ENCODE results near the gene MIGA2.
"Not testable (repeated sequence)": the region's sequence is repeated elsewhere in the genome, so short reads cannot be mapped to it uniquely, and the experiment has no call there.

The MIGA2 gene

DNA sequence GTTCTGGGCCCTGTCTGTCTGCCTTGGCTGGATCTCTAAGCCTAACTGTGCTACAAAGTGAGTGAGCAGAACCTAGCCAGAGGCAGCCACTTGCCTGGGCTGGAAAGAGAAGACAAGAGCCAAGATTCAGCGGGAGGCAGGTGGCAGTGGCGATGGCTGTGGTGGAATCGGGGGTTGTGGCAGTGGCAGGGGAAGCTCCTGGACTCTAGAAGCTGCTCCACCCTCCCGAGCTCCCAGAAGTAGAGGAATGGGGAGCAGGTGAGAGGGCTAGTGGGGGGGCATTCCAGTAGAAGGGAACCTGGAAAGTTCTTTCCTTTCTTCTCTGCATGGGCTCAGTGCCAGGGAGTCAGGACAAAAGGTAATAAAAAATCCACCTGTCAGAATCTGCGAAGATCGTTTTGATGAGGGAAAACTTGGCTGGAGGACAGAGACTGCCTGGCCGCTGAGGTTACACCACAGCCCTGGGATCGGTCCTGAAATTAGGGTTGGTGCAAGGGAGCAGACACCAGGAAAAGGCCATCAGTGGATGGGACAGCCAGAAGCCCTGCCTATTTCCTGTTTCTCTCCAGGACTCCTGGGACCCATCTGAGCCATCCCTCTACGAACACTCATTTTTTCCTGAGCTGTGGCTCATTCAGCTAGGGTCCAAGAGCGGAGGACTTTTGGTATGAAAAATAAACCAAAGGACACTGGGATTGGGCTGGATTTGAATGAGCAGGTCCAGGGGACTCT, 72.5 kb downstream of the MIGA2 start:
- Histone ChIP-seq H3K27ac (ENCODE audit: low read length) (no peak overlapping the region), H3K36me3 (ENCODE audit: control insufficient read depth, insufficient read depth, low read length) (no peaks in the 10 kb centered on the region)
- WGBS (ENCODE audit: insufficient coverage, insufficient read length), result no CpG with 5 or more reads among the region's 10 CpGs

GRCh38 chr9:129109537-129109903, 73.1 kb downstream of the MIGA2 start:
- DNase-seq (ENCODE audit: low read depth, low spot score), result no peak
- Histone ChIP-seq H3K27me3 (ENCODE audit: control insufficient read depth, insufficient read depth, low read length) (no peaks in the 10 kb centered on the region; the same call in 1 of the 2 replicates), H3K4me3 (ENCODE audit: low read length) (no peak overlapping the region), H3K36me3 (ENCODE audit: control insufficient read depth, insufficient read depth, low read length) (no peaks in the 10 kb centered on the region), H3K9me3 (ENCODE audit: control insufficient read depth, insufficient read depth, low read length) (no peaks in the 10 kb centered on the region), H3K27ac (ENCODE audit: low read length) (no peak overlapping the region), H3K4me1 (ENCODE audit: control insufficient read depth, insufficient read depth, low read length) (no peaks in the 10 kb centered on the region)
- no CpG with 5 or more reads among the region's 7 CpGs for WGBS (ENCODE audit: insufficient coverage, insufficient read length)

More for the DNA sequence above, 72.5 kb downstream of the MIGA2 start:
- DNase-seq (ENCODE audit: low read depth, low spot score), result no peak
- H3K9me3 ChIP-seq (ENCODE audit: control insufficient read depth, insufficient read depth, low read length), result no peaks in the 10 kb centered on the region
- no peaks in the 10 kb centered on the region for H3K4me1 ChIP-seq (ENCODE audit: control insufficient read depth, insufficient read depth, low read length)
- H3K4me3 ChIP-seq (ENCODE audit: low read length), result no peak overlapping the region
- no peaks in the 10 kb centered on the region; the same call in 1 of the 2 replicates for H3K27me3 ChIP-seq (ENCODE audit: control insufficient read depth, insufficient read depth, low read length)

DNA sequence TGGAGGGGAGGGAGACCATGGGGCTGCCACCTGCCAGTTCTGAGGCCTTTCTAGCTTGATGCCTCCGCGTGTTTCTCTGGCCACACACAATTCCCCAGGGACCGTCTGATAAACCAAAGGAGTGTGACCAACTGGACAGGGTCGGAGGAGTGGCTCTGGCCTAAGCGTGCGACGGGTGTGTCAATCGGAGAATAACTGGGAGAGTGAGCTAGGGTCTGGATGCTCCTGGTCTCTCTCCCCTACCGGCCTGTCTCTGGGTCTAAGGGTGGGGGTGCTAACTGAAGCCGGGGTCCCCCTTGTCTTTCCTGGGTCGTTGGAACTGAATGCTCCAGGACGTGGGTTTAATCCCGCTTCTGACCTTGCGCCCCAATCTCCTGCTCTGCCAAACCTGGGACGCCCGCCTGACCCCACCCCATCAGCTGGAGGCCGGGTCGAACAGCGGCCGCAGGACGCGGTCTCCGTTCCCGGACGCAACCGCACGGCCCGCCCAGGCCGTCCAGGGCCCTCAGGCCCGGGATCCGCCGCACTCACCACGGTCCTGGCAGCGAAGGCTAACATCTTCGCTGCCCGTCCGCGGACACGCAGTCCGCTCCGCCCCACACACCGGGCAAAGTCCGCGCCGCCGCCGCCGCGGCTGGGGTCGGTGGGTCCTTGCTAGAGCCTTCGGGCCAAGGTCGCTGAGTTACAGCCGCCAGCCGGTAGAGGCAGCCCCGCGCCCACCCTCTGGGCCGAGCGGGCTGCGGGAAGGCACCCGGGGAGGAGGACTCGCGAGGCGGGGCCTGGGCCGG, 73.7 kb downstream of the MIGA2 start:
- no peaks in the 10 kb centered on the region for H3K4me1 ChIP-seq (ENCODE audit: control insufficient read depth, insufficient read depth, low read length)
- WGBS (ENCODE audit: insufficient coverage, insufficient read length), result no CpG with 5 or more reads among the region's 64 CpGs
- peak overlapping the region; percentile 59; the same call in 1 of the 2 replicates for H3K4me3 ChIP-seq (ENCODE audit: low read length)
- H3K36me3 ChIP-seq (ENCODE audit: control insufficient read depth, insufficient read depth, low read length), result no peaks in the 10 kb centered on the region
- no peak overlapping the region for H3K27ac ChIP-seq (ENCODE audit: low read length)
- no peaks in the 10 kb centered on the region; the same call in 1 of the 2 replicates for H3K27me3 ChIP-seq (ENCODE audit: control insufficient read depth, insufficient read depth, low read length)
- H3K9me3 ChIP-seq (ENCODE audit: control insufficient read depth, insufficient read depth, low read length), result no peaks in the 10 kb centered on the region
- DNase-seq (ENCODE audit: low read depth, low spot score), result no peak

- no CpG with 5 or more reads among the region's 77 CpGs for WGBS (ENCODE audit: insufficient coverage, insufficient read length)
- Histone ChIP-seq H3K4me3 (ENCODE audit: low read length) (peak within 1 kb of the TSS; percentile 81), H3K4me1 (ENCODE audit: control insufficient read depth, insufficient read depth, low read length) (no peaks in the 10 kb centered on the region), H3K36me3 (ENCODE audit: control insufficient read depth, insufficient read depth, low read length) (no peaks in the 10 kb centered on the region), H3K9me3 (ENCODE audit: control insufficient read depth, insufficient read depth, low read length) (no peaks in the 10 kb centered on the region), H3K27me3 (ENCODE audit: control insufficient read depth, insufficient read depth, low read length) (no peaks in the 10 kb centered on the region; the same call in 1 of the 2 replicates), H3K27ac (ENCODE audit: low read length) (no peak within 1 kb of the TSS)
- peak; percentile 66 for DNase-seq (ENCODE audit: low read depth, low spot score)
These were observed 74.5 kb downstream of the MIGA2 start, which contains the start of the genes CRAT and PTPA for GRCh38 chr9:129110740-129111527. TSS of gene CRAT (minus strand) at chr9:129110793. CDS start at chr9:129110509, 284 bp downstream. TSS of gene PTPA (plus strand) at chr9:129111415. CDS start at chr9:129111601, 186 bp downstream.

- no peaks in the 10 kb centered on the region for H3K36me3 ChIP-seq (ENCODE audit: control insufficient read depth, insufficient read depth, low read length)
- H3K27me3 ChIP-seq (ENCODE audit: control insufficient read depth, insufficient read depth, low read length), result no peaks in the 10 kb centered on the region; the same call in 1 of the 2 replicates
- no peaks in the 10 kb centered on the region for H3K9me3 ChIP-seq (ENCODE audit: control insufficient read depth, insufficient read depth, low read length)
- no CpG with 5 or more reads among the region's 37 CpGs for WGBS (ENCODE audit: insufficient coverage, insufficient read length)
- DNase-seq (ENCODE audit: low read depth, low spot score), result no peak
- no peaks in the 10 kb centered on the region for H3K4me1 ChIP-seq (ENCODE audit: control insufficient read depth, insufficient read depth, low read length)
- H3K27ac ChIP-seq (ENCODE audit: low read length), result no peak overlapping the region
- H3K4me3 ChIP-seq (ENCODE audit: low read length), result peak overlapping the region; percentile 81
These were observed 75.2 kb downstream of the MIGA2 start for GRCh38 chr9:129111528-129112151.

DNA sequence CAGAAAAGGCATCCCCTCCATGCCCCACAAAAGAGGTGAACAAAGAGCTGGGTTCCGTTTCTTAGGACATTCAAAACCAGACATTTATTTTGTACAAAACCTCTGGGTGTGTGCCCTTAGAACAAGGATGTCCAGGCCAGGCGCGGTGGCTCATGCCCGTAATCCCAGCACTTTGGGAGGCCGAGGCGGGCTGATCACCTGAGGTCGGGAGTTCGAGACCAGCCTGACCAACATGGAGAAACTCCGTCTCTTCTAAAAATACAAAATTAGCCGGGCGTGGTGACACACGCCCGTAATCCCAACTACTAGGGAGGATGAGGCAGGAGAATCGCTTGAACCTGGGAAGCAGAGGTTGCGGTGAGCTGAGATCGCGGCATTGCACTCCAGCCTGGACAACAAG, 76.1 kb downstream of the MIGA2 start:
- WGBS (ENCODE audit: insufficient coverage, insufficient read length), result no CpG with 5 or more reads among the region's 17 CpGs
- not testable (repeated sequence) for H3K36me3 ChIP-seq (ENCODE audit: control insufficient read depth, insufficient read depth, low read length); DNase-seq (ENCODE audit: low read depth, low spot score); H3K9me3 ChIP-seq (ENCODE audit: control insufficient read depth, insufficient read depth, low read length); H3K27ac ChIP-seq (ENCODE audit: low read length); H3K27me3 ChIP-seq (ENCODE audit: control insufficient read depth, insufficient read depth, low read length); H3K4me1 ChIP-seq (ENCODE audit: control insufficient read depth, insufficient read depth, low read length)
- peak overlapping the region; percentile 81; the same call in 1 of the 2 replicates for H3K4me3 ChIP-seq (ENCODE audit: low read length)

DNA sequence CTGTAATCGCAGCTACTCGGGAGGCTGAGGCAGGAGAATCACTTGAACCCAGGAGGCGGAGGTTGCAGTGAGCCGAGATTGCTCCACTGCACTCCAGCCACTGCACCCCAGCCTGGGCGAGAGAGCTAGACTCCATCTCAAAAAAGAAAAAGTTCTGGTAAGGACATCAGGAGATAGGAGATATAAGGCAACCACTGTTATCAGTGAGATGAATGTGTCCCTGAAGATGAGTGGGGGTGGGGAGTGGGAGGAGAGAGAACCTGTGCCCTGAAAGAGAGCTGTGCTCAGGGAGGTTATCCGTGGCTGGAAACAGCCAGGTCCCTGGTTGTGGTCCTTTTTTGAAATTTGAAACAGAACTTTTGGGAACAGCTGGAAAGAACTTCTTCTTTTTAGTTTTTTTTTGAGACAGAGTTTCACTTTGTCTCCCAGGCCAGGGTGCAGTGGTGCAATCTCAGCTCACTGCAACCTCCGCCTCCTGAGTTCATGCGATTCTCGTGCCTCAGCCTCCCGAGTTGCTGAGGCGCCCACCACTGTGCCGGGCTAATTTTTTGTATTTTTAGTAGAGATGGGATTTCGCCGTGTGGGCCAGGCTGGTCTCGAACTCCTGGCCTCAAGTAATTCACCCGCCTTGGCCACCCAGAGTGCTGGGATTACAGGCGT, 77.3 kb downstream of the MIGA2 start:
- H3K4me1 ChIP-seq (ENCODE audit: control insufficient read depth, insufficient read depth, low read length), result no peaks in the 10 kb centered on the region
- no peaks in the 10 kb centered on the region for H3K36me3 ChIP-seq (ENCODE audit: control insufficient read depth, insufficient read depth, low read length)
- DNase-seq (ENCODE audit: low read depth, low spot score), result no peak
- no CpG with 5 or more reads among the region's 17 CpGs for WGBS (ENCODE audit: insufficient coverage, insufficient read length)
- no peak overlapping the region for H3K27ac ChIP-seq (ENCODE audit: low read length)
- H3K9me3 ChIP-seq (ENCODE audit: control insufficient read depth, insufficient read depth, low read length), result no peaks in the 10 kb centered on the region
- no peak overlapping the region for H3K4me3 ChIP-seq (ENCODE audit: low read length)
- H3K27me3 ChIP-seq (ENCODE audit: control insufficient read depth, insufficient read depth, low read length), result no peaks in the 10 kb centered on the region; the same call in 1 of the 2 replicates

- no peaks in the 10 kb centered on the region for H3K9me3 ChIP-seq (ENCODE audit: control insufficient read depth, insufficient read depth, low read length)
- H3K4me1 ChIP-seq (ENCODE audit: control insufficient read depth, insufficient read depth, low read length), result no peaks in the 10 kb centered on the region
- WGBS (ENCODE audit: insufficient coverage, insufficient read length), result no CpG with 5 or more reads among the region's 4 CpGs
- no peak overlapping the region for H3K27ac ChIP-seq (ENCODE audit: low read length)
- H3K27me3 ChIP-seq (ENCODE audit: control insufficient read depth, insufficient read depth, low read length), result no peaks in the 10 kb centered on the region
- no peak overlapping the region for H3K4me3 ChIP-seq (ENCODE audit: low read length)
- H3K36me3 ChIP-seq (ENCODE audit: control insufficient read depth, insufficient read depth, low read length), result peaks cover 11% of the 10 kb centered on the region; the same call in 1 of the 2 replicates
- no peak for DNase-seq (ENCODE audit: low read depth, low spot score)
These were observed 82.4 kb downstream of the MIGA2 start for GRCh38 chr9:129118799-129119198.

DNA sequence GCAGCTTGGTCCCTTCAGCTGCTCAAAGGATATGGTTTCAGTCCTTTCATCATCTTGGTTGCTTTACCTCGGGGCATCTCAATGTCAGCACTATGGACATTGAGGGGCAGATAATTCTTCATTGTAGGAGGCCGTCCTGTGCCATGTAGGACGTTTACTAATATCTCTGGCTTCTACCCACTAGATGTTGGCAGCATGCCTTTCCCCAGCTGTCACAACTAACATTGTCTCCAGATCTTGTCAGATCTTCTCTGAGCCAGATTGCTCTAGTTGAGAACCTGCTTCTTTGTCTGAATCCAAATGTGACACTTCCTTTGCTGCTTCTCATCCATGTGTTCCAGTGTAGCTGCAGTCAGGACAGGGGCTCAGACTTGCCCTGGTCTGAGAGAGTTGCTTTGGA, 85.1 kb downstream of the MIGA2 start:
- DNase-seq (ENCODE audit: low read depth, low spot score), result no peak
- H3K27ac ChIP-seq (ENCODE audit: low read length), result no peak overlapping the region
- H3K27me3 ChIP-seq (ENCODE audit: control insufficient read depth, insufficient read depth, low read length), result no peaks in the 10 kb centered on the region
- H3K4me3 ChIP-seq (ENCODE audit: low read length), result no peak overlapping the region
- H3K9me3 ChIP-seq (ENCODE audit: control insufficient read depth, insufficient read depth, low read length), result no peaks in the 10 kb centered on the region
- WGBS (ENCODE audit: insufficient coverage, insufficient read length), result no CpG with 5 or more reads among the region's 3 CpGs
- peaks cover 11% of the 10 kb centered on the region; the same call in 1 of the 2 replicates for H3K36me3 ChIP-seq (ENCODE audit: control insufficient read depth, insufficient read depth, low read length)
- no peaks in the 10 kb centered on the region; the same call in 1 of the 2 replicates for H3K4me1 ChIP-seq (ENCODE audit: control insufficient read depth, insufficient read depth, low read length)
